SK-N-SH treated with all-trans-retinoic acid at 6 μM for 48 hours (cell line): ENCODE measurements around the gene MAP3K20.

Experiments
- ATAC-seq: fragments of 200-7000 bp; cut with Tn5 transposase; 3 replicates; pipeline ENCODE4 v1.9.1; 2020; ENCODE audit warnings: mild to moderate bottlenecking, moderate library complexity
- BACH2 ChIP-seq: fragments of 250-450 bp; sonication (Bioruptor Pico); IDR thresholded peaks from 2 replicates; pipeline ENCODE4 v1.9.0; 2021; ENCODE audit warnings: mild to moderate bottlenecking, borderline replicate concordance
- GLIS3 ChIP-seq: fragments of 250-450 bp; sonication (Bioruptor Pico); IDR thresholded peaks from 2 replicates; pipeline ENCODE4 v1.5.0; 2020; ENCODE audit warnings: mild to moderate bottlenecking, moderate library complexity
- ISL1 ChIP-seq: fragments of 250-450 bp; sonication (Bioruptor Pico); IDR thresholded peaks from 2 replicates; pipeline ENCODE4 v2.1.2; 2022; ENCODE audit warnings: mild to moderate bottlenecking, moderate library complexity
- PPARA ChIP-seq: fragments of 250-450 bp; sonication (Bioruptor Pico); IDR thresholded peaks from 2 replicates; pipeline ENCODE4 v1.5.0; 2020; ENCODE audit warnings: mild to moderate bottlenecking, borderline replicate concordance
- RARB ChIP-seq: fragments of 250-450 bp; sonication (Bioruptor Pico); IDR thresholded peaks from 2 replicates; pipeline ENCODE4 v1.8.0; 2021; ENCODE audit warnings: mild to moderate bottlenecking, moderate library complexity
- TCF4 ChIP-seq: fragments of 250-450 bp; sonication (Bioruptor Pico); IDR thresholded peaks from 2 replicates; pipeline ENCODE4 v1.8.0; 2021; ENCODE audit warnings: mild to moderate bottlenecking, moderate library complexity, borderline replicate concordance
- TOX ChIP-seq: fragments of 250-450 bp; sonication (Bioruptor Pico); IDR thresholded peaks from 2 replicates; pipeline ENCODE4 v1.8.0; 2021; ENCODE audit warnings: mild to moderate bottlenecking, moderate library complexity, borderline replicate concordance
- ZC3H10 ChIP-seq: fragments of 250-450 bp; sonication (Bioruptor Pico); IDR thresholded peaks from 2 replicates; pipeline ENCODE4 v1.5.1; 2021; ENCODE audit warnings: mild to moderate bottlenecking, moderate library complexity
- ZFP3 ChIP-seq: fragments of 250-450 bp; sonication (Bioruptor Pico); IDR thresholded peaks from 2 replicates; pipeline ENCODE4 v1.5.0; 2020; ENCODE audit warnings: mild to moderate bottlenecking, moderate library complexity
- ZNF565 ChIP-seq: fragments of 450-650 bp; formaldehyde crosslinking; conservative IDR thresholded peaks from 2 replicates; pipeline ENCODE4 v1.5.0; 2020; ENCODE audit warnings: low read depth, mild to moderate bottlenecking, moderate library complexity
- ZNF70 ChIP-seq: fragments of 450-650 bp; formaldehyde crosslinking; IDR thresholded peaks from 2 replicates; pipeline ENCODE4 v1.5.0; 2020; ENCODE audit warnings: mild to moderate bottlenecking, moderate library complexity
- TF ChIP-seq, protein P1 (sequence below): fragments of 250-450 bp; sonication (Bioruptor Pico); IDR thresholded peaks from 2 replicates; pipeline ENCODE4 v1.5.1; 2020; ENCODE audit warnings: low read depth, mild to moderate bottlenecking, moderate library complexity
- TF ChIP-seq, protein P2 (sequence below): fragments of 250-450 bp; sonication (Bioruptor Pico); IDR thresholded peaks from 2 replicates; pipeline ENCODE4 v1.5.1; 2021; ENCODE audit warnings: mild to moderate bottlenecking, moderate library complexity
- TF ChIP-seq, protein P3 (sequence below): fragments of 250-450 bp; sonication (Bioruptor Pico); IDR thresholded peaks from 2 replicates; pipeline ENCODE4 v1.8.0; 2021; ENCODE audit warnings: low read depth, mild to moderate bottlenecking, moderate library complexity, borderline replicate concordance
- TF ChIP-seq, protein P4 (sequence below): fragments of 250-450 bp; sonication (Bioruptor Pico); IDR thresholded peaks from 2 replicates; pipeline ENCODE4 v1.5.0; 2020; ENCODE audit warnings: mild to moderate bottlenecking, moderate library complexity

Gene MAP3K20

DNA sequence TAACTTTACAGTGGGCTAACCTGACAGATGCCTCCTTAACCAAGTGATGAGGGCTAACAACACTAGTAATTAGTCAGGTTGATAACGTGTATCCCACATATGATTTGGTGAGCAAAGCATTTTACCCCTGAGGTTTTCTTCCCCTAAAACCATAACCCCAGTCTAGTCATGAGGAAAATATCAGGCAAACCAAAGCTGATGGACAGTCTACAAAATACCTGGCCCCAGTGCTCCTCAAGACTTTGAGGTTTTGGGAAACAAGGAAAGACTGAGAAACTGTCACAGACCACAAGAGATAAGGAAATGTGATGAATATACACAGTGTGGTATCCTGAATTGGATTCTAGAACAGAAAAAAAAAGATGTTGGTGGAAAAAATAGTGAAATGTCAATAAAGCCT, 28.5 kb downstream of the MAP3K20 start:
- ATAC-seq = no peak

DNA sequence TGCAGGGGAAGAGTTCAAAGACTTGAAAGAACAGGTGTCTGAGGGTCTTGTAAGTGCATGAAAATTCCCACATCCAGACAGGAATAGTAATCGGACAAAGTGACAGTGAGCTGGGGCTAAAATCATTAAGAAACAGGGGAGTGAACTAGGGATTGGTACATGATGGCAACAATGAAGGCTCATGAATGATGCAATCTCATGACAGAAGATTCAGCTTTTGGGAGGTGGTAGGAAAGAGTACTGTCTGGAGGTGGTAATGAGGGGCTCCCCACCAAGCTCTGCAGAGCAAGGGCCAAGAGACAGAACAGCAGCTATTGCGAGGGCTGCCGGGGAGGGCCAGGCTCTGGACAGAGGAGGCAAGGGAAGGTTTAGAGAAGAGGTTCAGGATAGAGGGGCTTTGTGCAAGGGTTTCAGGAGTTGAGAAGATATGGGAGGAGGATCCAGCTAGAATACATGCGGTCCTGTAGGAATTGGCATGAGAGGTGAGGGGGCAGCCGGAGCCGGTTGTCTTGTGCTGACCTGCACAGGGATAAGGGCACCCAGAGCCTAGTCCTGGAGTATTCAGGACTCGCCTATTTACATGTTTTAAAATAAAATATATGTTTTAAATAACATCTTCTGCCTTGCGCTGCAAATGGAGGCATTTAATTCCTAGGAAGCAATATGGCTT, 31.4 kb downstream of the MAP3K20 start:
- TF ChIP-seq GLIS3 (no peak), RARB (CRISPR knock-in tag) (no peak), ZNF565 (CRISPR knock-in tag) (no peak), ISL1 (CRISPR knock-in tag) (no peak), BACH2 (CRISPR knock-in tag) (no peak), ZNF70 (CRISPR knock-in tag) (no peak), ZFP3 (CRISPR knock-in tag) (no peak)
- TF ChIP-seq, protein P1, sequence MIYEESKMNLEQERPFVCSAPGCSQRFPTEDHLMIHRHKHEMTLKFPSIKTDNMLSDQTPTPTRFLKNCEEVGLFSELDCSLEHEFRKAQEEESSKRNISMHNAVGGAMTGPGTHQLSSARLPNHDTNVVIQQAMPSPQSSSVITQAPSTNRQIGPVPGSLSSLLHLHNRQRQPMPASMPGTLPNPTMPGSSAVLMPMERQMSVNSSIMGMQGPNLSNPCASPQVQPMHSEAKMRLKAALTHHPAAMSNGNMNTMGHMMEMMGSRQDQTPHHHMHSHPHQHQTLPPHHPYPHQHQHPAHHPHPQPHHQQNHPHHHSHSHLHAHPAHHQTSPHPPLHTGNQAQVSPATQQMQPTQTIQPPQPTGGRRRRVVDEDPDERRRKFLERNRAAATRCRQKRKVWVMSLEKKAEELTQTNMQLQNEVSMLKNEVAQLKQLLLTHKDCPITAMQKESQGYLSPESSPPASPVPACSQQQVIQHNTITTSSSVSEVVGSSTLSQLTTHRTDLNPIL (CRISPR knock-in tag) = no peak
- no peak for ATAC-seq

More for the DNA sequence above, 28.5 kb downstream of the MAP3K20 start:
- TF ChIP-seq, protein P2, sequence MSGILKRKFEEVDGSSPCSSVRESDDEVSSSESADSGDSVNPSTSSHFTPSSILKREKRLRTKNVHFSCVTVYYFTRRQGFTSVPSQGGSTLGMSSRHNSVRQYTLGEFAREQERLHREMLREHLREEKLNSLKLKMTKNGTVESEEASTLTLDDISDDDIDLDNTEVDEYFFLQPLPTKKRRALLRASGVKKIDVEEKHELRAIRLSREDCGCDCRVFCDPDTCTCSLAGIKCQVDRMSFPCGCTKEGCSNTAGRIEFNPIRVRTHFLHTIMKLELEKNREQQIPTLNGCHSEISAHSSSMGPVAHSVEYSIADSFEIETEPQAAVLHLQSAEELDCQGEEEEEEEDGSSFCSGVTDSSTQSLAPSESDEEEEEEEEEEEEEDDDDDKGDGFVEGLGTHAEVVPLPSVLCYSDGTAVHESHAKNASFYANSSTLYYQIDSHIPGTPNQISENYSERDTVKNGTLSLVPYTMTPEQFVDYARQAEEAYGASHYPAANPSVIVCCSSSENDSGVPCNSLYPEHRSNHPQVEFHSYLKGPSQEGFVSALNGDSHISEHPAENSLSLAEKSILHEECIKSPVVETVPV (CRISPR knock-in tag) = no peak
- TF ChIP-seq ISL1 (CRISPR knock-in tag) (no peak), RARB (CRISPR knock-in tag) (no peak)
- TF ChIP-seq, protein P3, sequence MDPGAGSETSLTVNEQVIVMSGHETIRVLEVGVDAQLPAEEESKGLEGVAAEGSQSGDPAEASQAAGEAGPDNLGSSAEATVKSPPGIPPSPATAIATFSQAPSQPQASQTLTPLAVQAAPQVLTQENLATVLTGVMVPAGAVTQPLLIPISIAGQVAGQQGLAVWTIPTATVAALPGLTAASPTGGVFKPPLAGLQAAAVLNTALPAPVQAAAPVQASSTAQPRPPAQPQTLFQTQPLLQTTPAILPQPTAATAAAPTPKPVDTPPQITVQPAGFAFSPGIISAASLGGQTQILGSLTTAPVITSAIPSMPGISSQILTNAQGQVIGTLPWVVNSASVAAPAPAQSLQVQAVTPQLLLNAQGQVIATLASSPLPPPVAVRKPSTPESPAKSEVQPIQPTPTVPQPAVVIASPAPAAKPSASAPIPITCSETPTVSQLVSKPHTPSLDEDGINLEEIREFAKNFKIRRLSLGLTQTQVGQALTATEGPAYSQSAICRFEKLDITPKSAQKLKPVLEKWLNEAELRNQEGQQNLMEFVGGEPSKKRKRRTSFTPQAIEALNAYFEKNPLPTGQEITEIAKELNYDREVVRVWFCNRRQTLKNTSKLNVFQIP (CRISPR knock-in tag) = no peak
- TF ChIP-seq, all 23 proteins: peak for 0

DNA sequence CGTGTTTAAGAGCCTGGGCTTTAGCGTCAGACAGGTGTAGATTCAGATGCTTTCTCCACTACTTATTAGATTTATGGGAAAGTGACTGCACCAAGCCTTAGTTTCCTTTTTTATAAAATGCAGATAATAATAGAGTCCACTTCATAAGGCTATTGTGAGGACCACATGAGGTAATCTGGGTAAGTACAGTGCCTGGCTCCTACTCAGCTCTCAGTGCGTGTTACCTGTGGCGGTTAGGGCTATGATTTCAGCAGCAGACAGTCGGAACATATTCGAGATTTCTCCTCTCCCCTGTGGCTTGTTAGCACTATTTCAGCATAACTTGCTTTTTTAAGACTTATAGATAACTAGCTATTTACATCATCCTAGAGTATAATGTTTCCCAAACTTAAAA, 32.0 kb downstream of the MAP3K20 start:
- no peak for ATAC-seq
- TF ChIP-seq, protein P2 (CRISPR knock-in tag) = no peak
- TF ChIP-seq BACH2 (CRISPR knock-in tag) (no peak), TOX (CRISPR knock-in tag) (no peak), ZNF70 (CRISPR knock-in tag) (no peak), ZNF565 (CRISPR knock-in tag) (no peak), PPARA (CRISPR knock-in tag) (no peak)
- TF ChIP-seq, protein P1 (CRISPR knock-in tag) = no peak
- TF ChIP-seq, protein P3 (CRISPR knock-in tag) = no peak

DNA sequence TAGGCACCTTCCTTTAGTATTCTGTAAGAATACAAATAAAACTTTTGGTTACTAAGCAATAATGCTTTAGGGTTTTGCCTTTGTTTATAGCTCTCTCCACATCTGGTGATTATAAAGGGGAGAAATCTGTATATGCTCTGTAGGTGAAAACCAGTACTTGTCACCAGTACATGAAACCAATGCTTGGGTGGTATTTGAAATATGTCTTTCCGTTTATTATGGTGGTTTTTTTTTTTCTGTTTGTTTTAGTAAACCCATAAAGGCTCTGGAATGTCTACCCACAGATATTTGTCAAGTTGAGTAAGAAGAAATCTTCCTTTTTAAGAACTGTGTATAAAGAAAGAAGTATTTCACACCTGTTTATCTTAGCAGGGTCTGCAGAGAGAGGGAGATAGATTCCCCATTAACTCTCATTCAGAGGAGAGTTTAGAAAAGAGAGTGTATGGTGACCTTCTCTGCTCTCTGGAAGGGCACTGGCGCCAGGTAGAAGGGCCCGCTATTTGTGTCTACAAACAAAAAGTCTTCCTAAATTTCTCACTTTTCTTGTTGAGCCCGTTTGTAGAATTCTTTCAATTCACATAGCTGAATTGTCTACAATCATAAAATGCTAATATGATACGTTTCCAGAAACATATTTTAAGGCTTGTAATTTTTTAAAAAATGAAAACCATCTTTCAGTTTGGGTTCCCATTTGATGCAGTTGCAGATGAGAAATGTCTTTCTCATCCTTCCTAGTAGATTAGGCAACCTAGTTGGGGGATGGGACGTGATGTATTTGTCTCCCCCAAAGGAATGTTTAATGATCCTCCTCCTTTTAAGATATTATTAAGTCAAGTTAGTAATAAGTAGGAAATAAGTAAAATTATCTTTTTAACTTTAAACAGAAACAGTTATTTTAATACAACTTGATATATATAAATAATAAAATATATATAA, 33.9 kb downstream of the MAP3K20 start:
- ATAC-seq = peak; percentile 84
- TF ChIP-seq, protein P1 (CRISPR knock-in tag) = no peak
- TF ChIP-seq, protein P4, sequence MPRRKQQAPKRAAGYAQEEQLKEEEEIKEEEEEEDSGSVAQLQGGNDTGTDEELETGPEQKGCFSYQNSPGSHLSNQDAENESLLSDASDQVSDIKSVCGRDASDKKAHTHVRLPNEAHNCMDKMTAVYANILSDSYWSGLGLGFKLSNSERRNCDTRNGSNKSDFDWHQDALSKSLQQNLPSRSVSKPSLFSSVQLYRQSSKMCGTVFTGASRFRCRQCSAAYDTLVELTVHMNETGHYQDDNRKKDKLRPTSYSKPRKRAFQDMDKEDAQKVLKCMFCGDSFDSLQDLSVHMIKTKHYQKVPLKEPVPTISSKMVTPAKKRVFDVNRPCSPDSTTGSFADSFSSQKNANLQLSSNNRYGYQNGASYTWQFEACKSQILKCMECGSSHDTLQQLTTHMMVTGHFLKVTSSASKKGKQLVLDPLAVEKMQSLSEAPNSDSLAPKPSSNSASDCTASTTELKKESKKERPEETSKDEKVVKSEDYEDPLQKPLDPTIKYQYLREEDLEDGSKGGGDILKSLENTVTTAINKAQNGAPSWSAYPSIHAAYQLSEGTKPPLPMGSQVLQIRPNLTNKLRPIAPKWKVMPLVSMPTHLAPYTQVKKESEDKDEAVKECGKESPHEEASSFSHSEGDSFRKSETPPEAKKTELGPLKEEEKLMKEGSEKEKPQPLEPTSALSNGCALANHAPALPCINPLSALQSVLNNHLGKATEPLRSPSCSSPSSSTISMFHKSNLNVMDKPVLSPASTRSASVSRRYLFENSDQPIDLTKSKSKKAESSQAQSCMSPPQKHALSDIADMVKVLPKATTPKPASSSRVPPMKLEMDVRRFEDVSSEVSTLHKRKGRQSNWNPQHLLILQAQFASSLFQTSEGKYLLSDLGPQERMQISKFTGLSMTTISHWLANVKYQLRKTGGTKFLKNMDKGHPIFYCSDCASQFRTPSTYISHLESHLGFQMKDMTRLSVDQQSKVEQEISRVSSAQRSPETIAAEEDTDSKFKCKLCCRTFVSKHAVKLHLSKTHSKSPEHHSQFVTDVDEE (CRISPR knock-in tag) = no peak
- TF ChIP-seq RARB (CRISPR knock-in tag) = no peak
- TF ChIP-seq TCF4 (CRISPR knock-in tag) = no peak
- no peak for TF ChIP-seq ZC3H10 (CRISPR knock-in tag)
- no peak for TF ChIP-seq ZFP3 (CRISPR knock-in tag)
